Inflammatory macrophage treated with lipopolysaccharide for 1 hour (primary cell): ENCODE data around the gene DOCK11.
"Not testable (repeated sequence)": the region's sequence is repeated elsewhere in the genome, so short reads cannot be mapped to it uniquely, and the experiment has no call there.

Experiments used
- DNase-seq, 2 donors: peaks; one replicate each; pipeline ENCODE4 v3.0.0-alpha.2; 2020 to 2022

The DOCK11 gene

DNA sequence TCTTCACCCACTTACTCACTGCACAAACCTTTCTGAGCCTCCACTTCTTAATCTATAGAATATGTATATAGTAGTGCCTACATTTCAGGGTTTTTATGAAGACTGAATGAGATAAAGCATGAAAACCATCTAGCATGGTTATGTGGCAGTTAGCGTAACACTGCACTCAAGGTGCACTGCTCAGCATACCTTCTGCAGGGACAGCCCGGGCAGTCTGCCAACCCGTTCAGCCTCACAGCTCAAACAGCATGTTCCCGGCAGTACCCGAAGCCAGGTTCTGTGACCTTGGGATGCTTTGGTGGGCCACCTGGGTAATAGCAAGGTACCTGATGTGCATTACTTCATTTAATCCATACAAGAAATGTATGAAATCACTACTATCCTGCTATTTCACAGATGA lies 81.4 kb downstream of the DOCK11 start:
- no peak for DNase-seq

- no peak for DNase-seq
Measured at GRCh38 chrX:118579417-118579816, 83.8 kb downstream of the DOCK11 start.

DNA sequence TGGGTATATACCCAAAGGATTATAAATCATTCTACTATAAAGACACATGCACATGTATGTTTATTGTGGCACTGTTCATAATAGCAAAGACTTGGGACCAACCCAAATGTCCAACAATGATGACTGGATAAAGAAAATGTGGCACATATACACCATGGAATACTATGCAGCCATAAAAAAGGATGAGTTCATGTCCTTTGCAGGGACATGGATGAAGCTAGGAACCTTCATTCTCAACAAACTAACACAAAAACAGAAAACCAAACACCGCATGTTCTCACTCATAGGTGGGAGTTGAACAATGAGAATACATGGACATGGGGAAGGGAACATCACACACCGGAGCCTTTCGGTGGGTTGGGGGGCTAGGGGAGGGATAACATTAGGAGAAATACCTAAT lies 87.3 kb downstream of the DOCK11 start:
- DNase-seq, result not testable (repeated sequence)

GRCh38 chrX:118583781-118584180 lies 88.2 kb downstream of the DOCK11 start:
- no peak for DNase-seq

DNA sequence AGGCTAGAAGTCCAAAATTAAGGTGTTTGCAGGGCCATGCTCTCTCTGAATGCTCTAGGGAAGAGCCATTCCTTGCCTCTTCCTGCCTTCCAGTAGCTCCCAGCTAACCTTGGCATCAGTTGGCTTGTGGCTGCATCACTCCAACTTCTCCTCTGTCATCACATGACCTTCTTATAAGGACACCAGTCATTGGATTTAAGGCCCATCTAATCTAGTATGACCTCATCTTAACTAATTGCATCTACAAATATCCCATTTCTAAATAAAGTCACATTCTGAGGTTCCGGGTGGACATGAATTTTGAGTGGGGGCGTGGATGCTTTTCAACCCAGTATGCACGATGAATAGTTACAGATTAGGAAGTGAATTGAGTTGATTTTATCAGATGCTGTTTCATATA lies 89.7 kb downstream of the DOCK11 start:
- no peak for DNase-seq

DNA sequence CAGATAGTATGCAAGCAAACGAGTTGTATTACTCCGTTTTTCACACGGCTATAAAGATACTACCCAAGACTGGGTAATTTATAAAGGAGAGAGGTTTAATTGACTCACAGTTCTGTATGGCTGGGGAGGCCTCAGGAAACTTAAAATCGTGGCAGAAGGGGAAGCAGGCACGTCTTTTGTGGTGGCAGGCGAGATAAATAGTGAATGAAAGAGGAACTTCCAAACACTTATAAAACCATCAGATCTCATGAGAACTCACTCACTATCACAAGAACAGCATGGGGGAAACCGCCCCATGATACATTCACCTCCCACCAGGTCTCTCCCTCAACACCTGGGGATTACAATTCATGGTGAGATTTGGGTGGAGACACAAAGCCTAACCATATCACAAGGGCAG lies 90.6 kb downstream of the DOCK11 start:
- not testable (repeated sequence) for DNase-seq

DNA sequence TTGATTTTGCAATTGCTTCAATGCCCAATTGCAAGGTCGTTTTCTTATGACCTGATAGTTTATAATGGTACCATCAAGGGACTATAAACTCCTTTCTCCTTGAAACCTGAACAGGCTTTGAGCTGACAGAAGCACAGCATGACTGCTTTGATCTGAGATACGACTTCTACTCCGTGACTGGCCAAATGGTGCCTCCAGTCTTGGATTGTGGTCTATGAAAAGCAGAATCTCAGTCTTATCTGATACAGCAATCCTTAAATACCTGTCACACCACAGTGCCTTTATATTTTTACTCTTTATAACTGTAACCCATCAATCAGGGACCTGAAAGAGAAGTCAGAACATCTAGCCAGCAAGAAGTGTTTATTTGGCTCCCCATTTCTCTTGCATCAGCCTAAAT lies 93.1 kb downstream of the DOCK11 start:
- DNase-seq, result no peak

DNA sequence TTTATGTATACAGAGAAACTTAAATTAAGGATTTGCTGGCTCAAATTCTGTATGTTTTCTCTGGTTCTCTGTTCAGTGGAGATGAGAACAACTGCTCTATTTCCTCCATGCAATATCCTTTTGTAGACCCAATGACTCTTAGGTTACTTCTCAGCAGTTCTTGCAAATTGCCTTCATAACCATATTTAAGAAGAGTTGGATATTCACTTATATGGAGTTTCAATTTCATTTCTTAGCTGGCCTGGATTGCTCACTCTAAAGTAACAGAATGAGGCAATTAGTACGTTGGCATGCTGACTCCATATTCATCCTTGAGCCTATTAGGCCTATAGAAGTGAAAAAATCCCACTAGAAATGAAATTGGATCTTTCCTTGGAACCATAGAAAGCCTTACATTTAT lies 93.6 kb downstream of the DOCK11 start:
- no peak for DNase-seq

DNA sequence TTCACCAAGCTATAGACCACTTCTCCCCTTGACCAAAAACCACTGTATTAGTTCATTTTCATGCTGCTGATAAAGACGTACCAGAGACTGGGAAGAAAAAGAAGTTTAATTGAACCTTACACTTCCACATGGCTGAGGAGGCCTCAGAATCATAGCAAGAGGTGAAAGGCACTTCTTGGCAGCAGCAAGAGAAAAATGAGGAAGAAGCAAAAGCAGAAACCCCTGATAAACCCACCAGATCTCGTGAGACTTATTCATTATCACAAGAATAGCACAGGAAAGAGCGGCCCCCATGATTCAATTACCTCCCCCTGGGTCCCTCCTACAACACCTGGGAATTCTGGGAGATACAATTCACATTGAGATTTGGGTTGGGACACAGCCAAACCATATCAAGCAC lies 97.8 kb downstream of the DOCK11 start:
- peak; percentile 12 to 31 for DNase-seq

DNA sequence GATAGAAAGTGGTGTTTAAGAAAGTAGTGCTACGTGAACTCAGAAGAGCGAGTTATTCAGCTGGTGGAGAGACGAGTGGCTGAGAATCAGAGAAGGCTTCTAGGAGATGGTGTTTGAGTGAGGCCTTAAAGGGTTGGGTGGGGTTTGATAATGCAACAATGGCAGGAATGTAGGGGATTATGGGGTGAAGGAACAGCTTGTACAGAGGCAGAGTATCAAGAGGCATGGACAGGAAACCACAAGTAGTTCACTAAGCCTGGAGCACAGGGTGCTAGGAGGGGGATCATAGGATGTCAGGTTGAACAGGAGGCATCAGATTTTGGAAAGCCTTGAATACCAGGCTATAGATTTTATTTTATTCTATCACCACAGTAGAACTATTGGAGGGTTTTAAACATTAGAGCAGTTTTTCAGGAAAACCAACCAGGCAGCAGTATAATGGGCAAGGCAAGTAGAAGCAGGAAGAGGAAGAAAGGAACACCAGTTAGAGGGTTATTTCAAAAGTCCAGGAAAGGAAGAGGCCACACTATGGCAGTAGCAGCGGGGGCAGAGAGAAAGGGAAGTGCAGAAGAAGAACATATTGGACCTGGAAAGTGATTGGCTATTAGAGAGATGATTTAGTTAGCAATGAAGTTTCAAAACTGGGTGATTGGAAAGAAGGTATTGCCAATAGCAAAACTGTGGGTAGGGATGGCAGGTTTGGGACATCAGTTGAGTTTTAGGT lies 99.2 kb downstream of the DOCK11 start:
- peak; percentile 45 to 52 for DNase-seq

DNA sequence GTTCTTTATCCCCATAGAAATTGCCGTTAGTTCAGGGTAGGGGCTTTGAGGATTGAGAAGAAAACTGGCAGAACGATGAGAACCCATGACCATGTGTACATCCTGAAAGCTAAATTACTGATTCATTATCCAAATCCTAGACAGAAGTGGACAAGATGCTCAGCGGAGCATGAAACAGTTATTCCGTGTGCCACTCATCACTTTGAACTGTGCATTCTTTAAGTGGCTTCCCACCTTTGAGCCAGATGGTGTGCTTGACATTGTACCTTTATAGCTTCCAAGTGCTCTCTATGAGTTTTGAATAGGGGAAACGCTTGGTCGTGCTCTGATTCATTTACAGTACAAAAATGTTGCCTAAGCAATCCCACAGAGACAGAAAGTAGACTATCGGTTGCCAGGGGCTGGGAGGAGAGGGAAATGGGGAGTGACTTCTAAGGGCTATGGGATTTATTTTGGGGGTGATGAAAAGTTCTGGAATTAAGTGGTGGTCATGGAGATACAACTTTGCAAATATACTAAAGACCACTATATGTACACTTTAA lies 100.0 kb downstream of the DOCK11 start:
- DNase-seq, result no peak

GRCh38 chrX:118596390-118596789 lies 100.8 kb downstream of the DOCK11 start:
- no peak for DNase-seq

DNA sequence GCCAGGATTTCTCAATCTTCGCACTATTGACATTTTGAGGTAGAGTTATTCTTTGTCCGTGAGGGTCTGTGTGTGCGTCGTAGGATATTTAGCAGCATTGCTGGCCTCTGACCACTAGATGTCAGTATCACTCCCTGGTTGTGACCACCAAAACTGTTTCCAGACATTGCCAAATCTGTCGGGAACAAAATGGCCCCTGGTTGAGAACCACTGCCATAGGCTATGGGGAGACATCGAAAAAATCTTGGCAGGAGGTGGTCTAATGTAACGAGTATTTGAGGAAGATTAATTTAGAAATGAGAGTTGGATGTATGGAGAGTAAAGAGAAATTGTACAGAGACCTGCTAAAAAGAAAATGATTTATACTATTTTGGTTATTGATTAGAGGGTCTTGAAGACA lies 108.4 kb downstream of the DOCK11 start:
- DNase-seq, result peak; percentile 26 to 66

DNA sequence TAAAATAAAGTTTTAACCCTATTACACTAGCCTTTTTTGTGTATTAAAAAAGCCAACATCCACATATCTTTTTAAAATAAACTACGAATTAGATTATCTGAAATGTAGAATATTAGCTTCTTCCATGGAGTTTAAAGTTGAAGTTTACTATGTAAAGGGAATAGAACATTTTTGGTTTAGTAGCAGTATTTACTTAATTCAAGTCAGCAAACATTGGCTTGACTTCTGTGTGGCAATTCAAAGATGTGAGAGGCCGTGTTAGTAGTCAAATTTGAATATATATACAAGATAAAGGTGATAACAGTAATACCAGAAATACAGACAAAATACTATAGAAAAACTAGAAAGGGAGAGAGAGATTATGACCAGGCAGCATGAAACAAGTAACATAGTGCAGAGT lies 116.7 kb downstream of the DOCK11 start:
- DNase-seq, result no peak

DNA sequence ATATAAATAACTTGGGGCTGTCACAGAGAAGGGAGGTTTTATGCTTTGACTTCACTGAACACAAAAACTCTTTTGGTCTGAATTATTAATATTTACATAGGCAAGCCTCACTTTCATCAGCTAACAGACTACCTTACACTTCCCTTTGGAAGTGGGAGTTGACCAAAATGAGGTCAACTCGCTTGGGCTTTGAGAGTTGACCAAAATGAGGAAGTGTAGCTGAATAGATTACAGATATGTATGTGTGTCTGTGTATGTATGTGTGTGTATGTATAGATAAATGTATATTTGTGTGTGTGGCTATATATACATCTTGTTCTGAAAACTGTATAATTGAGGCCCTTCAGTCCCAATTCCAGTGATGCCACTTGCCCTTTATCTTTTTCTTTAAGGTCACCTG lies 118.5 kb downstream of the DOCK11 start:
- DNase-seq, result peak; percentile 33 to 45

GRCh38 chrX:118615141-118615540 lies 119.5 kb downstream of the DOCK11 start:
- DNase-seq, result no peak

DNA sequence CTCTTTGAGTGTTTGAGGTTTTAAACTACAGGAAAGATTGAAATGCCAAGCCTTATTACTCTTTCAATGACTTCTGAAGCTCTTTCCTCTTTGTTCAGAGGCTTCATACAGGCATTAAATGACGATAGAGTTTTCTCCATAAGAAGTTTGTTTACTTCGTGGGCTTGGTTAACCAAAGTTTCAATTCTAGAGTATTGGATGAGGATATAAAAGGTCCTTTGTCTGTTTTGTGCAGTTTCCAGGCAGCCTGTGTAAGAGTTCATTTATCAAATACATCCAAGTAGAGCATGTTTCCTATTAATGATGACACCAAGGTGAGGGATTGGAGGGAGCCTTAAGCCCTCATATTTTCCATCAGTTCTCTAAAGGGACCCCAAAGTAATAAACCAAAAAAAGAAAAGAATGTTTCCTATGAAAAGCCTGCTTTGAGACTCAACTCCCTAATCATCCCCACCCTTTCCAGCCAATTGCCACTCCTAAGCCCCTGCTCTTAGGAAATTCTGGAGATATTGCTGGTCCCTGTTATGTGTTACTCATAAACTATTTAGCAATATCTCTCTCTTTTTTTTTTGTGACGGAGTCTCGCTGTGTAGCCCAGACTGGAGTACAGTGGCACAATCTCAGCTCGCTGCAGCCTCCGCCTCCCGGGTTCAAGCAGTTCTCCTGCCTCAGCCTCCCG lies 125.6 kb downstream of the DOCK11 start:
- peak in 1 of 2 donors; percentile 39 for DNase-seq

GRCh38 chrX:118623062-118623461 lies 127.4 kb downstream of the DOCK11 start:
- no peak for DNase-seq

- no peak for DNase-seq
Measured at GRCh38 chrX:118626346-118626745, 130.7 kb downstream of the DOCK11 start.

GRCh38 chrX:118627084-118627758 lies 131.6 kb downstream of the DOCK11 start:
- DNase-seq, result no peak

DNA sequence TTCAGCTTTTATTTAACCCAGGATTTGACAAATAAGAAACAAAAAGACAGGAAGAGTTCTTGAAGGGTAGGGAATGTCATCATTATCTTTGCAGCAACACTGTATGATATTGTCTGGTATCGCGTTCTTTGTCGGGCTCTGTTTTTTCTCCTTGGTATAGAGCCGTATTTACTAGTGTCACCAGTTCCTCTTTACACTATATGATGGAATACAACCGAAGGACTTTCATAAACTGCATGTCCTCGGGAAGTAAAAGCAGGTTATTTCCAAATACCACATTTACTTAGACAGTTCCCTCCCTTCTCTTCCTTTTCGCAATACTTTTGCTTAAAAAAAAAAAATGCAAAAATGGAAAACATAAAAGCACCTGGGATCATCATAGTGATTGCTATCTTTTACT lies 135.2 kb downstream of the DOCK11 start:
- DNase-seq, result peak; percentile 56 to 71

- DNase-seq, result no peak
Measured at GRCh38 chrX:118631586-118631985, 136.0 kb downstream of the DOCK11 start.

GRCh38 chrX:118632862-118633261 lies 137.2 kb downstream of the DOCK11 start:
- DNase-seq, result no peak

DNA sequence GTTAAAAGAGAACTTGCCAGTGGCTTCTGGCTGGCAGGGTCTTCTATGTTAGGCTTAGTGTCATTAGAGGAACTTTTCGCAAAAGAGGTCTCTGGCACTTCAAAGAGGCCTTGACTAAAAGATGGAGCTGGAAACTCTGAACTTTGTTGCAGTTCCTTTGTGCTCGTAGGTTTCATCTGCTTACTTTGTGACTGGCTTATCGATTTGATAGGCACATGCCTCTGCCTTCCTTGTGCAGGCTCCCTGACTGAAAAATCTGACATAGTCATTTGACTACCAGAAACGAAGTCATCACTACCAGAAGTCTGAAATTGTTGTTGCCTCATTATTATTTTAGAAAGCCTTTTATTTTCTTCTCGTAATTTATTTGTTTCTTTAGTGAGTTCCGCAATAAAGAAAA lies 137.9 kb downstream of the DOCK11 start:
- DNase-seq, result no peak
